K562 (cell line): ENCODE data around the gene COL16A1. TPM values are rescaled to one million over a fixed set of nuclear protein-coding genes. Genes with fewer than 3 reads are reported as not detected.
A peak's percentile ranks its signal among the peaks of the same experiment; 100 is the strongest.

ENCODE experiments used
- BRD9 ChIP-seq: fragments of 450-650 bp; IDR thresholded peaks from 2 replicates; pipeline ENCODE4 v1.6.1; 2018; ENCODE audit warnings: low read depth; ENCODE audit not compliant: partially characterized antibody
- GATAD2A ChIP-seq: fragments of 450-650 bp; IDR thresholded peaks from 2 replicates; pipeline ENCODE4 v1.6.1; 2017
- HOXB6 ChIP-seq: fragments of 250-450 bp; sonication (Bioruptor Pico); IDR thresholded peaks from 2 replicates; pipeline ENCODE4 v1.5.1; 2022; ENCODE audit warnings: mild to moderate bottlenecking, borderline replicate concordance
- JUN ChIP-seq, 2 experiments: sonication (generic) in 1 of 2; formaldehyde crosslinking in 1 of 2; IDR thresholded peaks; 2 replicates each; pipeline versions ENCODE4 v1.6.1 to v1.8.0; 2012 to 2022; ENCODE audit warnings: borderline replicate concordance in 2 of 2, mild to moderate bottlenecking in 2 of 2, improper control_type of control experiment in 1 of 2, low read depth in 1 of 2, low read length in 1 of 2, missing genetic modification reagents in 1 of 2
- MECOM ChIP-seq: fragments of 250-450 bp; sonication (Bioruptor Pico); IDR thresholded peaks from 2 replicates; pipeline ENCODE4 v1.8.0; 2022; ENCODE audit warnings: inconsistent platforms
- SAP30 ChIP-seq: fragments of 200-600 bp; sonication (generic); IDR thresholded peaks from 2 replicates; pipeline ENCODE4 v1.6.1; 2012; ENCODE audit warnings: borderline replicate concordance, low read depth, mild to moderate bottlenecking, moderate library complexity, low read length, control low read depth, inconsistent platforms; ENCODE audit not compliant: insufficient read depth, poor library complexity, severe bottlenecking
- SIRT6 ChIP-seq: IDR thresholded peaks from one replicate; pipeline ENCODE4 v1.6.1; 2012; ENCODE audit warnings: low read depth, mild to moderate bottlenecking, control low read depth, inconsistent platforms, low read length, moderate library complexity
- ZNF134 ChIP-seq: fragments of 250-450 bp; sonication (Bioruptor Pico); conservative IDR thresholded peaks from 2 replicates; pipeline ENCODE4 v1.4.0; 2020
- ZNF551 ChIP-seq: fragments of 250-450 bp; sonication (Bioruptor Pico); IDR thresholded peaks from 2 replicates; pipeline ENCODE4 v1.5.0; 2021; ENCODE audit warnings: mild to moderate bottlenecking, moderate library complexity
- ZNF57 ChIP-seq: fragments of 450-650 bp; formaldehyde crosslinking; IDR thresholded peaks from 2 replicates; pipeline ENCODE4 v1.4.0; 2020; ENCODE audit warnings: mild to moderate bottlenecking, moderate library complexity
- polyA plus RNA-seq, 8 experiments: library from polyadenylated mRNA; depleted of rRNA in 4 of 8; stranded (reverse) in 5 of 8; unstranded in 3 of 8; fragments of >200 nt; fragmentation: Nextera tagmentation in 2 of 8; fragmentation: Illumina TruSeq in 1 of 8; extraction: Ambion mirVana in 2 of 8; extraction: Trizol in 1 of 8; gene quantifications; 2 replicates each; pipeline versions ENCODE4 v1.2.1 to v1.2.3, GENCODE V29; 2011 to 2014; ENCODE audit warnings: inconsistent platforms in 1 of 8, missing spikeins in 1 of 8
- total RNA-seq, 7 experiments: library from RNA; depleted of rRNA in 6 of 7; stranded (reverse); fragments of >200 nt in 6 of 7; fragmentation: Illumina TruSeq in 2 of 7; extraction: Trizol in 2 of 7; gene quantifications; 2 replicates each; pipeline versions ENCODE4 v1.2.1 to v1.2.3, GENCODE V29; 2011 to 2021; ENCODE audit warnings: low replicate concordance in 1 of 7
- TF ChIP-seq, protein P1 (sequence below): fragments of 450-650 bp; IDR thresholded peaks from 2 replicates; pipeline ENCODE4 v1.6.1; 2018; ENCODE audit not compliant: partially characterized antibody
- TF ChIP-seq, protein P2 (sequence below), 3 experiments: fragments of 200-800 bp in 1 of 3; fragments of 250-450 bp in 1 of 3; fragments of 450-650 bp in 1 of 3; sonication (Bioruptor Pico) in 1 of 3; sonication (Bioruptor generic) in 1 of 3; formaldehyde crosslinking in 1 of 3; IDR thresholded peaks; 2 replicates each; pipeline versions ENCODE4 v1.6.1 to v1.8.0; 2016 to 2022; ENCODE audit warnings: mild to moderate bottlenecking in 2 of 3, missing genetic modification characterization in 2 of 3, missing compliant biosample characterization in 1 of 3, moderate library complexity in 1 of 3
- TF ChIP-seq, protein P3 (sequence below): sonication (generic); formaldehyde crosslinking; IDR thresholded peaks from 2 replicates; pipeline ENCODE4 v1.9.0; 2022; ENCODE audit warnings: mild to moderate bottlenecking, missing genetic modification reagents
- TF ChIP-seq, protein P4 (sequence below): fragments of 250-450 bp; sonication (Bioruptor Pico); IDR thresholded peaks from 2 replicates; pipeline ENCODE4 v1.5.0; 2021

COL16A1 gene
- total and polyA plus RNA-seq, 9 of the 15 experiments (the other 6 are each of a cell fraction or from before 2014, with no cell fraction given), result 0.11 to 0.60 (median 0.11) TPM; not detected in 6

DNA sequence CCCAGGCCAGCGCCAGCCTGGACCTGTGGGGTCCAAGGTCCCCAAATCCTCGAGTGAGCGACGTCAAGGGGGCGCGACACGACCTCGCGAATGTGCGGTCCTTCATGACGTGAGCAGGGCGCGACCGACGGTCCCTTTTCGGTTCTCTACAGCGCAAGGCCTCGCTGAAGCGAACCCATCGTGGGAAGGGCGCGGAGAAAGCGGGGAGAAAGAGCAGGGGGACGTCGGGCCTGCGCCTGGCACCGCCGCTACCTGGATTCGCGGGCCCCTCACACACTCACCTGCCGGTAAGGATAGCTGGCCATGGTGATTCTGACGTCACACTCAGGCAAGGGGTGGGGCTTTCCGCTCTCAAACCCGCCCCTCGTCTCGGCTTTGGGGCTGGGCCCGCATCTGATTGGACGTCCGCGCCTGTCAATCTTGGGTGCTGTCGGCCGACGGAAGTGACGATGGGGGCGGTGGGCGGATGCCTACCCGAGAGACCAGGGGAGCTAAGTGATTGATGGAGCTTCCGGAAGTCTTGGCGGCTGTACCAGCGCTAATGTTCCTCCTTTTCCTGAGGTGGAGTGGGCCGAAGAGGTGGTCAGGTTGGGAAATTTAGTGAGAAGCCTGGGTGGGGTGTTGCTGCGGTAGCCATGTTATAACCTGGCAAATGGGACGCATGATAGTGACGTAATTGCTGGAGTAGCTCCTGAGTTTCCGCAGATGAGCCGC is 59.1 kb downstream of the COL16A1 start, which contains the start of gene PEF1 (continued):
- TF ChIP-seq, protein P1, sequence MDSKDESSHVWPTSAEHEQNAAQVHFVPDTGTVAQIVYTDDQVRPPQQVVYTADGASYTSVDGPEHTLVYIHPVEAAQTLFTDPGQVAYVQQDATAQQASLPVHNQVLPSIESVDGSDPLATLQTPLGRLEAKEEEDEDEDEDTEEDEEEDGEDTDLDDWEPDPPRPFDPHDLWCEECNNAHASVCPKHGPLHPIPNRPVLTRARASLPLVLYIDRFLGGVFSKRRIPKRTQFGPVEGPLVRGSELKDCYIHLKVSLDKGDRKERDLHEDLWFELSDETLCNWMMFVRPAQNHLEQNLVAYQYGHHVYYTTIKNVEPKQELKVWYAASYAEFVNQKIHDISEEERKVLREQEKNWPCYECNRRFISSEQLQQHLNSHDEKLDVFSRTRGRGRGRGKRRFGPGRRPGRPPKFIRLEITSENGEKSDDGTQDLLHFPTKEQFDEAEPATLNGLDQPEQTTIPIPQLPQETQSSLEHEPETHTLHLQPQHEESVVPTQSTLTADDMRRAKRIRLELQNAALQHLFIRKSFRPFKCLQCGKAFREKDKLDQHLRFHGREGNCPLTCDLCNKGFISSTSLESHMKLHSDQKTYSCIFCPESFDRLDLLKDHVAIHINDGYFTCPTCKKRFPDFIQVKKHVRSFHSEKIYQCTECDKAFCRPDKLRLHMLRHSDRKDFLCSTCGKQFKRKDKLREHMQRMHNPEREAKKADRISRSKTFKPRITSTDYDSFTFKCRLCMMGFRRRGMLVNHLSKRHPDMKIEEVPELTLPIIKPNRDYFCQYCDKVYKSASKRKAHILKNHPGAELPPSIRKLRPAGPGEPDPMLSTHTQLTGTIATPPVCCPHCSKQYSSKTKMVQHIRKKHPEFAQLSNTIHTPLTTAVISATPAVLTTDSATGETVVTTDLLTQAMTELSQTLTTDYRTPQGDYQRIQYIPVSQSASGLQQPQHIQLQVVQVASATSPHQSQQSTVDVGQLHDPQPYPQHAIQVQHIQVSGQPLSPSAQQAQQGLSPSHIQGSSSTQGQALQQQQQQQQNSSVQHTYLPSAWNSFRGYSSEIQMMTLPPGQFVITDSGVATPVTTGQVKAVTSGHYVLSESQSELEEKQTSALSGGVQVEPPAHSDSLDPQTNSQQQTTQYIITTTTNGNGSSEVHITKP, result peak; percentile 25
- TF ChIP-seq, protein P2, sequence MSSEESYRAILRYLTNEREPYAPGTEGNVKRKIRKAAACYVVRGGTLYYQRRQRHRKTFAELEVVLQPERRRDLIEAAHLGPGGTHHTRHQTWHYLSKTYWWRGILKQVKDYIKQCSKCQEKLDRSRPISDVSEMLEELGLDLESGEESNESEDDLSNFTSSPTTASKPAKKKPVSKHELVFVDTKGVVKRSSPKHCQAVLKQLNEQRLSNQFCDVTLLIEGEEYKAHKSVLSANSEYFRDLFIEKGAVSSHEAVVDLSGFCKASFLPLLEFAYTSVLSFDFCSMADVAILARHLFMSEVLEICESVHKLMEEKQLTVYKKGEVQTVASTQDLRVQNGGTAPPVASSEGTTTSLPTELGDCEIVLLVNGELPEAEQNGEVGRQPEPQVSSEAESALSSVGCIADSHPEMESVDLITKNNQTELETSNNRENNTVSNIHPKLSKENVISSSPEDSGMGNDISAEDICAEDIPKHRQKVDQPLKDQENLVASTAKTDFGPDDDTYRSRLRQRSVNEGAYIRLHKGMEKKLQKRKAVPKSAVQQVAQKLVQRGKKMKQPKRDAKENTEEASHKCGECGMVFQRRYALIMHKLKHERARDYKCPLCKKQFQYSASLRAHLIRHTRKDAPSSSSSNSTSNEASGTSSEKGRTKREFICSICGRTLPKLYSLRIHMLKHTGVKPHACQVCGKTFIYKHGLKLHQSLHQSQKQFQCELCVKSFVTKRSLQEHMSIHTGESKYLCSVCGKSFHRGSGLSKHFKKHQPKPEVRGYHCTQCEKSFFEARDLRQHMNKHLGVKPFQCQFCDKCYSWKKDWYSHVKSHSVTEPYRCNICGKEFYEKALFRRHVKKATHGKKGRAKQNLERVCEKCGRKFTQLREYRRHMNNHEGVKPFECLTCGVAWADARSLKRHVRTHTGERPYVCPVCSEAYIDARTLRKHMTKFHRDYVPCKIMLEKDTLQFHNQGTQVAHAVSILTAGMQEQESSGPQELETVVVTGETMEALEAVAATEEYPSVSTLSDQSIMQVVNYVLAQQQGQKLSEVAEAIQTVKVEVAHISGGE (CRISPR knock-in tag; IDR thresholded peaks at IDR 0.05), result peak in 2 of 3 experiments; percentile 34 to 93; a peak in 2 of 6 replicates
- TF ChIP-seq ZNF134 (CRISPR knock-in tag) (no peak), SIRT6 (no peak), SAP30 (peak; percentile 55), JUN (IDR thresholded peaks at IDR 0.05; ENCODE audit: borderline replicate concordance, low read depth, low read length) (peak; percentile 63; the same call in 1 of the 2 replicates), JUN (CRISPR knock-in tag; IDR thresholded peaks at IDR 0.05; ENCODE audit: borderline replicate concordance) (0 out of 2 replicates have a peak, but pooled peaks have one; percentile 7), ZNF551 (CRISPR knock-in tag) (no peak), MECOM (CRISPR knock-in tag) (no peak), ZNF57 (CRISPR knock-in tag) (no peak), BRD9 (no peak), HOXB6 (no peak), GATAD2A (0 out of 2 replicates have a peak, but pooled peaks have one; percentile 50)
- TF ChIP-seq, protein P3, sequence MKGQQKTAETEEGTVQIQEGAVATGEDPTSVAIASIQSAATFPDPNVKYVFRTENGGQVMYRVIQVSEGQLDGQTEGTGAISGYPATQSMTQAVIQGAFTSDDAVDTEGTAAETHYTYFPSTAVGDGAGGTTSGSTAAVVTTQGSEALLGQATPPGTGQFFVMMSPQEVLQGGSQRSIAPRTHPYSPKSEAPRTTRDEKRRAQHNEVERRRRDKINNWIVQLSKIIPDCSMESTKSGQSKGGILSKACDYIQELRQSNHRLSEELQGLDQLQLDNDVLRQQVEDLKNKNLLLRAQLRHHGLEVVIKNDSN (CRISPR knock-in tag), result no peak
- TF ChIP-seq, protein P4, sequence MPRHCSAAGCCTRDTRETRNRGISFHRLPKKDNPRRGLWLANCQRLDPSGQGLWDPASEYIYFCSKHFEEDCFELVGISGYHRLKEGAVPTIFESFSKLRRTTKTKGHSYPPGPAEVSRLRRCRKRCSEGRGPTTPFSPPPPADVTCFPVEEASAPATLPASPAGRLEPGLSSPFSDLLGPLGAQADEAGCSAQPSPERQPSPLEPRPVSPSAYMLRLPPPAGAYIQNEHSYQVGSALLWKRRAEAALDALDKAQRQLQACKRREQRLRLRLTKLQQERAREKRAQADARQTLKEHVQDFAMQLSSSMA (CRISPR knock-in tag), result 0 out of 2 replicates have a peak, but pooled peaks have one; percentile 63
